ENCODE results near the gene CLEC4M.

The CLEC4M gene

GRCh38 chr19:7746903-7747884 is 15.8 kb upstream of the CLEC4M start, which contains the start of gene CD209:
TSS of gene CD209 (minus strand) at chr19:7747534. CDS start at chr19:7747511, 23 bp downstream.
- DNase-seq (ENCODE audit: low read depth) = no peak
- TF ChIP-seq, protein P1, sequence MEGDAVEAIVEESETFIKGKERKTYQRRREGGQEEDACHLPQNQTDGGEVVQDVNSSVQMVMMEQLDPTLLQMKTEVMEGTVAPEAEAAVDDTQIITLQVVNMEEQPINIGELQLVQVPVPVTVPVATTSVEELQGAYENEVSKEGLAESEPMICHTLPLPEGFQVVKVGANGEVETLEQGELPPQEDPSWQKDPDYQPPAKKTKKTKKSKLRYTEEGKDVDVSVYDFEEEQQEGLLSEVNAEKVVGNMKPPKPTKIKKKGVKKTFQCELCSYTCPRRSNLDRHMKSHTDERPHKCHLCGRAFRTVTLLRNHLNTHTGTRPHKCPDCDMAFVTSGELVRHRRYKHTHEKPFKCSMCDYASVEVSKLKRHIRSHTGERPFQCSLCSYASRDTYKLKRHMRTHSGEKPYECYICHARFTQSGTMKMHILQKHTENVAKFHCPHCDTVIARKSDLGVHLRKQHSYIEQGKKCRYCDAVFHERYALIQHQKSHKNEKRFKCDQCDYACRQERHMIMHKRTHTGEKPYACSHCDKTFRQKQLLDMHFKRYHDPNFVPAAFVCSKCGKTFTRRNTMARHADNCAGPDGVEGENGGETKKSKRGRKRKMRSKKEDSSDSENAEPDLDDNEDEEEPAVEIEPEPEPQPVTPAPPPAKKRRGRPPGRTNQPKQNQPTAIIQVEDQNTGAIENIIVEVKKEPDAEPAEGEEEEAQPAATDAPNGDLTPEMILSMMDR (conservative IDR thresholded peaks at IDR 0.05; ENCODE audit: low read depth, low read length) = no peak
- H3K4me3 ChIP-seq (ENCODE audit: low read length) = no peak within 1 kb of the TSS

GRCh38 chr19:7748171-7748570 is 14.9 kb upstream of the CLEC4M start:
- H3K4me3 ChIP-seq (ENCODE audit: low read length) = no peak overlapping the region
- no peak for DNase-seq (ENCODE audit: low read depth)
- TF ChIP-seq, protein P1 (conservative IDR thresholded peaks at IDR 0.05; ENCODE audit: low read depth, low read length) = no peak

GRCh38 chr19:7748756-7749155 is 14.3 kb upstream of the CLEC4M start:
- TF ChIP-seq, protein P1 (conservative IDR thresholded peaks at IDR 0.05; ENCODE audit: low read depth, low read length) = peak; percentile 24
- DNase-seq (ENCODE audit: low read depth) = no peak
- no peak overlapping the region for H3K4me3 ChIP-seq (ENCODE audit: low read length)

- DNase-seq (ENCODE audit: low read depth) = no peak
- TF ChIP-seq, protein P1 (conservative IDR thresholded peaks at IDR 0.05; ENCODE audit: low read depth, low read length) = no peak
- no peak overlapping the region for H3K4me3 ChIP-seq (ENCODE audit: low read length)
These were observed 11.8 kb upstream of the CLEC4M start for GRCh38 chr19:7751157-7751783.

GRCh38 chr19:7756258-7756657 is 6.8 kb upstream of the CLEC4M start:
- TF ChIP-seq, protein P1 (conservative IDR thresholded peaks at IDR 0.05; ENCODE audit: low read depth, low read length) = no peak
- H3K4me3 ChIP-seq (ENCODE audit: low read length) = no peak overlapping the region
- DNase-seq (ENCODE audit: low read depth) = no peak

DNA sequence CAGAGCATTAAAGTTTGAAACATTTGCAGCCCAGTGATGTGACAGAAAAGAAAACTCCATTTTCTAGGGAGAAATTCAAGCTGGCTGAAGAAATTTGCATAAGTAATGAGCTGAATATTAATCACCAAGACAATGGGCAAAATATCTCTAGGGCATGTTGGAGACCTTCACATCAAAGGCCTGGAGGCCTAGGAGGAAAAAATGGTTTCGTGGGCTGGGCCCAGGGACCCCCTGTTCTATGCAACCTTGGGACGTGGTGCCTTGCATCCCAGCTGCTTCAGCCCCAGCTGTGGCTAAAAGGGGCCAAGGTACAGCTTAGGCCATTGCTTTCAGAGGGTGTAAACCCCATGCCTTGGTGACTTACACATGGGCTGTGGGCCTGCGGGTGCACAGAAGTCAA is 5.7 kb upstream of the CLEC4M start:
- no peak overlapping the region for H3K4me3 ChIP-seq (ENCODE audit: low read length)
- TF ChIP-seq, protein P1 (conservative IDR thresholded peaks at IDR 0.05; ENCODE audit: low read depth, low read length) = no peak
- DNase-seq (ENCODE audit: low read depth) = no peak
